ENCODE results near the gene UGT2B7.

DNA sequence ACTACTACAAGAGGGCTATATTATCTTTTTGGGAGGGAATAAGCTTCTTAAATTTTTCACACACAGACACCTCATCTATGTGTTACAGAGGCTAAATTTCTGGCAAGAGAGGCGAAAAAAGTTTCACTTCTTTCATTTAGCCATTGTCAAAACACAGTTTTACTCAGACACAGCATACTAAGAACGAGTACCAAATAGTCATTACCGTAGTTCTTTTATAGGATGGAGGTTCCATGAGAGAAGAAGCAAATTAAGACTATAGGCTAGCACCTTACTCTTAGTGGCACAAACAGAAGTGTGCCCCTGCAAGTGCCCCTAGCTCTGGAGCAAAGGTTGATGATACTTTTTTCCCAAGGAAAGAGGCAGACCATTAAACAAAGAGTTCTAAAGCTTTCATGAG lies 26.2 kb downstream of the UGT2B7 start:
- TF ChIP-seq, protein P1, sequence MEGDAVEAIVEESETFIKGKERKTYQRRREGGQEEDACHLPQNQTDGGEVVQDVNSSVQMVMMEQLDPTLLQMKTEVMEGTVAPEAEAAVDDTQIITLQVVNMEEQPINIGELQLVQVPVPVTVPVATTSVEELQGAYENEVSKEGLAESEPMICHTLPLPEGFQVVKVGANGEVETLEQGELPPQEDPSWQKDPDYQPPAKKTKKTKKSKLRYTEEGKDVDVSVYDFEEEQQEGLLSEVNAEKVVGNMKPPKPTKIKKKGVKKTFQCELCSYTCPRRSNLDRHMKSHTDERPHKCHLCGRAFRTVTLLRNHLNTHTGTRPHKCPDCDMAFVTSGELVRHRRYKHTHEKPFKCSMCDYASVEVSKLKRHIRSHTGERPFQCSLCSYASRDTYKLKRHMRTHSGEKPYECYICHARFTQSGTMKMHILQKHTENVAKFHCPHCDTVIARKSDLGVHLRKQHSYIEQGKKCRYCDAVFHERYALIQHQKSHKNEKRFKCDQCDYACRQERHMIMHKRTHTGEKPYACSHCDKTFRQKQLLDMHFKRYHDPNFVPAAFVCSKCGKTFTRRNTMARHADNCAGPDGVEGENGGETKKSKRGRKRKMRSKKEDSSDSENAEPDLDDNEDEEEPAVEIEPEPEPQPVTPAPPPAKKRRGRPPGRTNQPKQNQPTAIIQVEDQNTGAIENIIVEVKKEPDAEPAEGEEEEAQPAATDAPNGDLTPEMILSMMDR (conservative IDR thresholded peaks at IDR 0.05 in 1 of 2, IDR thresholded peaks at IDR 0.05 in 1 of 2; ENCODE audit: low read depth in 1 of 2, low read length in 2 of 2), result no peak
- TF ChIP-seq EZH2 (IDR thresholded peaks at IDR 0.05; ENCODE audit: low read length, missing control alignments), result no peak

Data from fibroblast of lung (primary cell).